Activated CD8-positive, alpha-beta memory T cell treated with anti-CD3 and anti-CD28 coated beads for 48 hours (primary cell): ENCODE data around the gene SLC30A9.

ENCODE experiments used
- DNase-seq, 3 experiments: peaks; one replicate each; pipeline ENCODE4 v3.0.0-alpha.2; 2020; ENCODE audit warnings: low read depth in 2 of 3, low spot score in 2 of 3

The SLC30A9 gene

DNA sequence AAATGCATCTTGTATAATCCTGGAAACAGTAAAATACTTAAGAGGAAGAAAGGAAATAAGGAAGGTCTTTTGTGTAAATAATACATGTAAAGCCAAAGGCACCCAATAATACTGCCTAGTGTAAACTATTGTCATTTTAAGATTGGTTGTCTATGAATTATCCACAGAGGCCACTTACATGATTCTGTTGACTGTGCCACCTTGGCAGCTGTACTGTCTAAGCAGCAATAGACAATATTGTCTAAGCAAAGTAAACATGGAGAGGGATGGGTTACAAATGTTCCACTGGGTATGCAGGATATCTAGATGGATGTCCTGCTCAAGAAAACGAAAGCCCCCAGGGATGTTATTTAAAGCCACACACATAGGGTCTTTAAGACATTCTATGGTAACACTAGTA lies 142.7 kb downstream of the SLC30A9 start:
- no peak for DNase-seq

DNA sequence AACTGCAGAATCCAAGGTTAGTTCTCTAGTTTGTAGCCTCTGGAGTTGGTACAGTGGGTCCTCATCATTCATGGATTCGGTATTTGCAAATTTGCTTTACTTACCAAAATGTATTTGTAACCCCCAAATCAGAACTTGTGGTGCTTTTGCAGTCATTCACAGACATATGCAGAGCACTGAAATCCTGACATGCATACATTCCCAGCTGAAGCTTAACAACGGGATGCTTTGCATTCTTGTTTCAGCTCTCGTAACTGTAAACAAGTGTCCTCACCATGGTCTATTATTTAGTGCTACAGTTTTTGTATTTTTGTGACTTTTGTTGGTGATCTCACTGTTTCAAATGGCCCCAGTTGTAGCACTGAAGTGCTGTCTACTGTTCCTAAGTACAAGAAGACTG lies 146.0 kb downstream of the SLC30A9 start:
- DNase-seq = no peak
